Caco-2 (cell line): ENCODE results near the gene EFNA2. TPM values are rescaled to one million over a fixed set of nuclear protein-coding genes. Genes with fewer than 3 reads are reported as not detected.

Experiments
- BruUV-seq: library from RNA; stranded (reverse); fragments of 400-500 nt; replicated peaks from 2 replicates; lab custom pipeline; 2021; lab: Mats Ljungman, UMichigan
- CTCF ChIA-PET: fragments of 300-600 bp; sonication (Branson Sonifier 250); formaldehyde crosslinking; loops from one replicate; lab custom pipeline; 2022; ENCODE audit warnings: antibody characterized with exemption; lab: Charles Lee
- POLR2A ChIA-PET: fragments of 300-600 bp; sonication (Branson Sonifier 250); formaldehyde crosslinking; loops from one replicate; lab custom pipeline; 2022; ENCODE audit warnings: antibody characterized with exemption; lab: Charles Lee
- DNase-seq, 2 experiments: peaks; one replicate each; pipeline versions ENCODE4 v3.0.0 to v3.0.0-alpha.2; 2020 to 2022
- H3K27me3 ChIP-seq: replicated peaks from 2 replicates; pipeline ENCODE4 v1.6.0; 2011; ENCODE audit warnings: low read length; ENCODE audit not compliant: control insufficient read depth, insufficient read depth
- H3K36me3 ChIP-seq: 2 replicates; pipeline ENCODE4 v1.5.1; 2011; ENCODE audit warnings: low read length; ENCODE audit not compliant: control insufficient read depth, insufficient read depth
- H3K4me1 ChIP-seq: fragments of 250-450 bp; sonication (Bioruptor Pico); 2 replicates; pipeline ENCODE4 v1.5.1; 2020; ENCODE audit warnings: mild to moderate bottlenecking
- H3K4me3 ChIP-seq: 2 replicates; pipeline ENCODE4 v1.5.1; 2011; ENCODE audit warnings: low read depth, mild to moderate bottlenecking, control low read depth, low read length
- H3K9me3 ChIP-seq: fragments of 250-450 bp; sonication (Bioruptor Pico); 2 replicates; pipeline ENCODE4 v1.5.1; 2020; ENCODE audit warnings: mild to moderate bottlenecking, moderate library complexity
- H3K27ac Mint-ChIP-seq: one replicate; pipeline ENCODE4 v1.8.0; 2022; ENCODE audit warnings: mixed read lengths; ENCODE audit not compliant: unreplicated experiment
- H3K27me3 Mint-ChIP-seq: one replicate; pipeline ENCODE4 v1.8.0; 2022; ENCODE audit warnings: mixed read lengths; ENCODE audit not compliant: insufficient read depth, unreplicated experiment
- H3K36me3 Mint-ChIP-seq: one replicate; pipeline ENCODE4 v1.8.0; 2022; ENCODE audit warnings: mild to moderate bottlenecking, mixed read lengths; ENCODE audit not compliant: insufficient read depth, unreplicated experiment
- H3K4me1 Mint-ChIP-seq: one replicate; pipeline ENCODE4 v1.8.0; 2022; ENCODE audit warnings: low read depth, mixed read lengths; ENCODE audit not compliant: unreplicated experiment
- H3K4me3 Mint-ChIP-seq: one replicate; pipeline ENCODE4 v1.8.0; 2022; ENCODE audit warnings: mild to moderate bottlenecking, moderate library complexity, mixed read lengths; ENCODE audit not compliant: unreplicated experiment
- H3K9me3 Mint-ChIP-seq: one replicate; pipeline ENCODE4 v1.8.0; 2022; ENCODE audit warnings: mixed read lengths; ENCODE audit not compliant: unreplicated experiment
- CTCF ChIP-seq, 2 experiments: fragments of 200-600 bp in 1 of 2; IDR thresholded peaks; 1 replicate in 1 of 2; 2 replicates in 1 of 2; pipeline versions ENCODE4 v1.5.1 to v1.8.0; 2011 to 2022; ENCODE audit warnings: antibody characterized with exemption in 1 of 2, control low read depth in 1 of 2, inconsistent platforms in 1 of 2, low read depth in 1 of 2, low read length in 1 of 2, mild to moderate bottlenecking in 1 of 2, moderate library complexity in 1 of 2; ENCODE audit not compliant: insufficient read depth in 1 of 2, severe bottlenecking in 1 of 2, unreplicated experiment in 1 of 2
- intact Hi-C: fragments of 100-400 bp; cut with micrococcal nuclease; formaldehyde crosslinking; loops from one replicate; pipeline ENCODE4 v1.10.0; 2022; ENCODE audit not compliant: unreplicated experiment
- total RNA-seq: library from RNA; stranded (reverse); gene quantifications from 2 replicates; pipeline ENCODE4 v1.2.3, GENCODE V29; 2022

The EFNA2 gene
- total RNA-seq, 1 experiment from 2014 or later, result 18.6 TPM

GRCh38 chr19:1283207-1283916, 2.3 kb upstream of the EFNA2 start:
- Mint-ChIP-seq H3K27ac (no peak overlapping the region), H3K4me1 (peaks cover 18% of the 10 kb centered on the region), H3K27me3 (no peaks in the 10 kb centered on the region), H3K9me3 (no peaks in the 10 kb centered on the region), H3K36me3 (peaks cover 27% of the 10 kb centered on the region), H3K4me3 (no peak overlapping the region)
- H3K4me1 ChIP-seq, result peaks cover 41% of the 10 kb centered on the region
- no peak for DNase-seq
- H3K4me3 ChIP-seq, result no peak overlapping the region
- no peak for TF ChIP-seq CTCF (IDR thresholded peaks at IDR 0.05; ENCODE audit: insufficient read depth in 1 of 2, low read depth in 1 of 2, low read length in 1 of 2, severe bottlenecking in 1 of 2, unreplicated experiment in 1 of 2)
- H3K36me3 ChIP-seq, result peaks cover 3% of the 10 kb centered on the region
- intact Hi-C loops, result no loop called here
- no peaks in the 10 kb centered on the region for H3K9me3 ChIP-seq
- ChIA-PET POLR2A (interaction anchor here (0.5 to 2.2 kb wide), 4 partner anchors 8 to 17 kb away, joined by 3 to 11 read pairs (median 8); partner anchors contain the start of genes CIRBP and FAM174C), CTCF (interaction anchor here (0.7 to 1.5 kb wide), 3 partner anchors 14 to 300 kb away, joined by 3 to 6 read pairs (median 5); partner anchors contain the start of gene CIRBP)
- BruUV-seq, result no TSS peak
- no peaks in the 10 kb centered on the region for H3K27me3 ChIP-seq

GRCh38 chr19:1283917-1284292, 1.8 kb upstream of the EFNA2 start:
- Mint-ChIP-seq H3K4me1 (peaks cover 18% of the 10 kb centered on the region), H3K27me3 (no peaks in the 10 kb centered on the region), H3K9me3 (no peaks in the 10 kb centered on the region), H3K36me3 (peaks cover 23% of the 10 kb centered on the region), H3K4me3 (peak overlapping the region; percentile 71), H3K27ac (peak overlapping the region; percentile 84)
- no peak for DNase-seq
- intact Hi-C loops, result loop anchor here (1.0 kb wide), 1 partner anchor 24 kb away; no protein-coding TSS in a partner anchor
- ChIA-PET POLR2A (interaction anchor here (0.5 to 2.2 kb wide), 4 partner anchors 9 to 17 kb away, joined by 3 to 11 read pairs (median 8); partner anchors contain the start of genes CIRBP and FAM174C), CTCF (interaction anchor here (0.7 to 1.5 kb wide), 4 partner anchors 15 to 300 kb away, joined by 3 to 6 read pairs (median 4); partner anchors contain the start of gene CIRBP)
- Histone ChIP-seq H3K4me1 (peaks cover 41% of the 10 kb centered on the region), H3K4me3 (no peak overlapping the region), H3K36me3 (peaks cover 3% of the 10 kb centered on the region), H3K9me3 (no peaks in the 10 kb centered on the region), H3K27me3 (no peaks in the 10 kb centered on the region)
- no peak for TF ChIP-seq CTCF (IDR thresholded peaks at IDR 0.05; ENCODE audit: insufficient read depth in 1 of 2, low read depth in 1 of 2, low read length in 1 of 2, severe bottlenecking in 1 of 2, unreplicated experiment in 1 of 2)
- no TSS peak for BruUV-seq

GRCh38 chr19:1284293-1284978, 1.2 kb upstream of the EFNA2 start:
- peak; percentile 60 to 74 for DNase-seq
- BruUV-seq, result no TSS peak
- H3K4me1 Mint-ChIP-seq, result peaks cover 18% of the 10 kb centered on the region
- peaks cover 41% of the 10 kb centered on the region for H3K4me1 ChIP-seq
- H3K4me3 Mint-ChIP-seq, result peak overlapping the region; percentile 71
- intact Hi-C loops, result loop anchor here (1.0 kb wide), 1 partner anchor 24 kb away; no protein-coding TSS in a partner anchor
- H3K36me3 ChIP-seq, result no peaks in the 10 kb centered on the region; the same call in 1 of the 2 replicates
- no peaks in the 10 kb centered on the region for H3K9me3 Mint-ChIP-seq
- no peaks in the 10 kb centered on the region for H3K27me3 ChIP-seq
- ChIA-PET CTCF (interaction anchor here (1.0 to 1.5 kb wide), 3 partner anchors 16 to 40 kb away, joined by 4 to 6 read pairs (median 5); partner anchors contain the start of gene CIRBP), POLR2A (interaction anchor here (0.5 to 2.2 kb wide), 4 partner anchors 9 to 18 kb away, joined by 3 to 11 read pairs (median 8); partner anchors contain the start of genes CIRBP and FAM174C)
- H3K27ac Mint-ChIP-seq, result peak overlapping the region; percentile 84
- H3K36me3 Mint-ChIP-seq, result peaks cover 18% of the 10 kb centered on the region
- no peaks in the 10 kb centered on the region for H3K9me3 ChIP-seq
- no peak for TF ChIP-seq CTCF (IDR thresholded peaks at IDR 0.05; ENCODE audit: insufficient read depth in 1 of 2, low read depth in 1 of 2, low read length in 1 of 2, severe bottlenecking in 1 of 2, unreplicated experiment in 1 of 2)
- no peak overlapping the region for H3K4me3 ChIP-seq
- no peaks in the 10 kb centered on the region for H3K27me3 Mint-ChIP-seq
